ENCODE data around the gene PPFIA2.
"Not testable (repeated sequence)": the region's sequence is repeated elsewhere in the genome, so short reads cannot be mapped to it uniquely, and the experiment has no call there.

The PPFIA2 gene

DNA sequence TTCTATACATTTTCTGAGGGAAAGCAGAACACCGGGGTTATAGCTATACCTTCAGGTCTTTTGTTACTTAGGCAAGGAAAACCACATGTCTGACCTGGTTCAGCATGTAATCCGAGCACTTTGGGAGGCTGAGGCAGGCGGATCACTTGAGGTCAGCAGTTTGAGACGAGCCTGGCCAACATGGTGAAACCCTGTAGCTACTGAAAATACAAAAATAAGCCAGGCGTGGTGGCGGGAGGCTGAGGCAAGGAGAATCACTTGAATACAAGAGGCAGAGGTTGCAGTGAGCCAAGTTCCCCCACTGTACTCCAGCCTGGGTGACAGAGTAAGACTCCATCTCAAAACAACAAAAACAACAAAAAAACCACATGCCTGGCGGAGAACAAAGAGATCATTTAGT, 503.7 kb downstream of the PPFIA2 start:
- no peak for DNase-seq

GRCh38 chr12:81253360-81253759, 505.8 kb downstream of the PPFIA2 start:
- no peak for DNase-seq

GRCh38 chr12:81252228-81252627, 506.9 kb downstream of the PPFIA2 start:
- no peak for DNase-seq

DNA sequence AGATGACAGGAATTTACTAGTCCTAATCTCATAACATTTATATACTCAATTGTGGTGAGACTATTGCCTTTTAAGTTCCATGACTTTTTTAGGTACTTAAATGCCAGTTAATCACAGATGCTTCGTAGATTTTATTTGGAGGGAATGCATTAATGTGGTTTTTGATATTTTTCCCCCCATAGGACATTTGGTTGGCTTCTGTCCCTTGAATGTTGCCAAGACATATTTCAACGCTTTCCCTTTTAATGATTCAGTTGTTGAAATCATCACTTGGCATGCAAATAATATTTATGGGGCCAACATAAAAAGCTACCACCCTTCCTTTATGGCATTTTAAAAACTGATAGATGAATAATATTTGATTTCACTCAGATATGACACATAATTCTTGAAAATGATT, 509.2 kb downstream of the PPFIA2 start:
- no peak for DNase-seq

- no peak for DNase-seq
Measured at GRCh38 chr12:81245907-81246570, 513.1 kb downstream of the PPFIA2 start.

DNA sequence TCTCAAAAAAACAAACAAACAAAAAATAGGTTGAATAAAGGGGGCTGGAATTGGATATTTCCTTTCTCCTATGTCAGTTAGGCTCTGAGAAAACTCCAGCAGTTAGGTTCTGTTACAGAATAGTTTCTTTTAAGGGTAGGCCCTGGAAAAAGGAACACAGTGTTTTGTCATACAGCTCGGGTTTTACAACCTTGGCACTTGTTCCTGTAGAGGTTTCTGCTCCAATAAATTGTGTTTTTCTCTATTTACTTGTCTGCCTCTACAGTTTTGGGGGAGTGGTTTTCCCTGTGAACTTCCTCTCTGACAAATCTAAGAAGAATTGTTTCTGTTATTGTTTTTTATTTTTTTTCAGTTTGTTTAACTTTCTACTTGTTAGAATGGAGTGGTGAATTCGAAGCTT, 513.7 kb downstream of the PPFIA2 start:
- DNase-seq = no peak

DNA sequence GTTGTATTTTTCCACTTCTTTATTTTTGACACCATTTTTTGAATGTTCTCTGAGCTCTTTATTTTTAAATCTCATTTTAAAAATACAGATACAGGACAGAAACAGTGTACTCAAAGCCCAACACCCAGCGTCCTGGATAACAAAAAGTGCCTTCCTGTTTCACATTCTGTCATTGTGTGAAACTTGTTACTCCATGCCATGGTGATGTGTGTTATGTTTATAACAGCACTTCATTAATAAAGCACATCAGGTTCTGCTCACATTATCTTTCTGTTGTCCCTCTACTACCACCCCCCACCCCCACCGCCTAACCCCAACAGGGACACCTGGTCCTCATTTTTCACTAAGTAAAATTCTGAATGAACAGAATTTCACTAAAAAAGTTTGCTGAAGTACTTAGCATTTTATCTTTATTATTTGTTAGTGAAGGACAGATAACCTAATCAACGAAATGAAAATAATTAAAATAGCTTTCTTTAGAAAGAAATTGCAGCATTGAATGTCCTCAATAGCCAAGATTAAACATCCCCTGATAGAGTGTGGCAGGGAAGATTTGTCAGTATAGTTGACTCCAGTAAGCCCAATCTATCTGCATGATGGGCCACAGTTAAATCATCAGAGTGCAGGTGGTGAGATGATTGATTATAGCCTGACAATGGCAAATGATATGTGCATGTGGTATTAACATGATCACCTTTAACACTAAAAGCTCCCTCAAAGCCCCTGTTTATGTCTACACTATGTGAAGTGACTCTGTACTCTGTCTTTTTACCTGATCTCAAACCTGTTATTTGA, 527.4 kb downstream of the PPFIA2 start:
- no peak for DNase-seq

DNA sequence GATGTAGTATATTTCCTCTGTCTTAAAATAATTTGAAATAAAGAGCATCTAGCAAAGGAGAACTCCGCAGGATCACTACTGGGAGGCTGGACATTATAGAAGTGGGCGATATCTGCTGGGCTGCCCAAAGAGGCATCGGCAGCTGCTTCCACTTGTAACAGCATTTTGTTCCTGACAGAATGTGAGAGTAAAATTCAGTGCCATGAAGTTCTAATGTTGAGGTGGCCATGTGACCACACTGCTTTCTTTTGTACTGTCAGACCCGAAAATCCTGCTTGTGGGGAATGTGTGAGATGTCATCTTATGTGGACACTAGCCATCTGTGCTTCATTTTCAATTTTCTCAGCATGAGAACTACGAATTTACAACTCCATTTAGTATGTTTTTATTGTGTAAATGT, 529.4 kb downstream of the PPFIA2 start:
- no peak for DNase-seq

DNA sequence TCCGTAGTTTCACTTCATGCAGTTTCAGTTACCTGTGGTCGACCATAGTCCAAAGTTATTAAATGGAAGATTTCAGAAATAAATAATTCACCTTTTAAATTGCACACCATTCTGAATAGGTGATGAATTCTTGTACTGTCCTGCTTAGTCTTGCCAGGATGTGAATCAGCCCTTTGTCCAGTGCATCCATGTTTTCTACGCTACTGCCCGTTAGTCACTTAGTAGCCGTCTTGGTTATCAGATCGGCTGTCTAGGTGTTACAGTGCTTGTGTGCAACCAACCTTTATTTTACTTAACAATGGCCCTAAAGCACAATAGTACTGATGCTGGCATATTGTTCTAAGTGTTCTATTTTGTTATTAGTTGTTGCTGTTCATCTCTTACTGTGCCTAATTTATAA, 534.5 kb downstream of the PPFIA2 start:
- DNase-seq = no peak

DNA sequence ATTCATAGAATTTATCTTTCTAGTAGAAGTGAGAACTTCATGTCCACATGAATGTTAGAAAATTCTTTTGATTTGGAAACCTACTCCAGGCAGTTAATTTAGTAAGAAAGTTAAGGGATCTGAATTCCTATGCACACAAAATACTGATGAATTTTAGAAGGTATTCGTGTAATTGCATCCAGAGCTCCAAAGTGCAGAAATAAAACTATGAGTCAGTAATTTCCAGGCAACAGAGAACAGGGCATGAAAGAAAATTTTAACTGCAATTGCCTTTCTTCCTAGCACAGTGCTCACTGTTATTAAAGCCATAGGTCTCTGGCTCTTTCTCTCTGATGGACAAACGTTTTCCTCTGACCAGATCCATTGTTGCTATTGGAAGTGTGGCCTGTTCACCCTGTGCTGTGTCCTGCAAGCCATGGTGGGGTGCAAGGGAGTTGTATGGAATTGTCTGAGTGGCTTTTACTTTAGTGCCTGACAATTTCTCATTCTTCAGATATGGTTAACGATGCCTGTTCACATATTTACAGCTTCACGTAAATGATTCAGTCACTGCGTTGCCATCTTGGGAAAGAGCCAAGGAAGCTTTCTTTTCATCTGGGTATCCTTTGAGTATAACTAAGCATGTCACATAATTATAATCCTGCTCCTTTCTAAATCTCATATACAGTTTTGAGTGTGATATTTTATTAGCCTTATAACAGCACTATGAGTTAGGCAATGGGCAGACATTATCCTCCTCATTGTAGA, 536.1 kb downstream of the PPFIA2 start:
- DNase-seq = no peak

- no peak for DNase-seq
Measured at GRCh38 chr12:81221681-81222080, 537.5 kb downstream of the PPFIA2 start.

DNA sequence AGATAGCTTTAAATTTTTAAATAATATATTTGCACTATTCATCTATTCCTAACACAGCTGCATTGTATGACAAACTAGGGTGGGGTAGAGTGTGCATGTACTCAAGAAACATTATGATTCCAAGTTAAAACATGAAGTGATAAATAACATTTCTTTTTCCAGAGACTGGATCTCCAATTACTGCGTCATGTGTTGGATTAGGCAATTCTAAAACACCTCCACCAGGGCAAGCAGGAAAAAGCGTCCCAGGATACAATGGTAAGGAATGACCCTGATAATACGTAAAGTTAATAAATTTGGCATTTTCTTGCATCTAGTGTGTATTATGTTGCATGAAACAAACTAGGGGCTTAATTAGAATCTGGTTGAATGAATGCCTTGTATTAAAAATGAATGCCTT, 542.4 kb downstream of the PPFIA2 start:
- DNase-seq = no peak

DNA sequence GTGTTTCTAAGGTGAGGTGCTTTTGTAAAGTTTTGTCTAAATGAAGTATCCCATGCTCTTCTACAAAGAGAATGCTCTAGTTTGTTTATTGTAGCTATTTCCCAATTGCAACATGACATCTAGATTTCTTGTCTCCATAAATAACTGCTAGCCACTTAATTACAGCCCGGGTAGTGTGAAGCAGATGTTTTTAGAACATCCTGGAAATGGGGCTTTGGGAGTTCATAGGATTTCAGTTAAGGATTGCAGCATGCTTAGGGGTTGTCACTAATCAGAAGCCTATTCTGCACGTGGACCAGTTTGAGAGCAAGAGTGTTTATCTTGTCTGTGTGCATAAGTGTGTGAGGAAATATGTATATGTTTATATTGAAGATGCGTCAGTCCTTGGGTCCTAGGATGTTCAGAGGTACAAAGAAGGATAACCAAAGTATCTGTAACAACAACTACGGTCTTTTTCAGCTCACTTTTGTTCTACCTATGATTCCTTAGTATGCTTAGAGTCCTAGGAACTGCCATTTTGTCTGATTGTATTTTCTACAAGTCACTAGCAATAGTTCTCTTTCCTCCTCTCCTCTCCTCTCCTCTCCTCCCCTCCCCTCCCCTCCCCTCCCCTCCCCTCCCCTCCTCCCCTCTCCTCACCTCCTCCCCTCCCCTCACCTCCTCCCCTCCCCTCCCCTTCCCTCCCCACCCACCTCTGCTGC, 546.0 kb downstream of the PPFIA2 start:
- no peak for DNase-seq

GRCh38 chr12:81211306-81211705, 547.8 kb downstream of the PPFIA2 start:
- no peak for DNase-seq

DNA sequence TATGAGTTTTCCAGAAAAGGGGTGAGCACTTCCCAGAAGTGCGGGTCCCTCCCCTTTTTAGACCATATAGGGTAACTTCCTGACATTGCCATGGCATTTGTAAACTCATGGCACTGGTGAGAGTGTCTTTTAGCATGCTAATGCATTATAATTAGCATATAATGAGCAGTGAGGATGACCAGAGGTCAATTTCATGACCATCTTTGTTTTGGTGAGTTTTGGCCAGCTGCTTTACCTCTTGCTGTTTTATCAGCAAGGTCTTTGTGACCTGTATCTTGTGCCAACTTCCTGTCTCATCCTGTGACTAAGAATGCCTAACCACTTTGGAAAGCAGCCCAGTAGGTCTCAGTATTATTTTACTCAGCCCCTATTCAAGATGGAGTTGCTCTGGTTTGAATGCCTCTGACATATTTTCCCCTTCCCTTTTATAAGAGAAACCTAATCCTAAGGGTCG, 549.4 kb downstream of the PPFIA2 start:
- not testable (repeated sequence) for DNase-seq

DNA sequence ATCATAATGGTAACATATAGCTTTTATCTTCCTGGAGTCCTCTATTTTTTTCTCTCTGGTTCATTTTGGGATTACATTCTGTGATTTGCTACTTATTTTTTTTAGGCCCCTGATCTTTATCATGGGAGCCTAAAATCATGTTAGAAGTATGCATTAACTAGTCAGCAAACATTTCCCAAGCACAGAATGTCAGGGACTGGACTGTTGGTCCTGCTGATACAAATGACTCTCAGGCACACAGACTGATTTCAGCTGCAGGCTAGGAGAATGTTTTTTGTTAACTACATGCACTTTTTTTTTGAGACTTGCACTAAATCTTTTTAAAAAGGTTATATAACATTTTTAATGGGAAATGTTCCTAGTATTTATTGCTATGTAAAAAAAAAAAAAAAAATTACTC, 550.1 kb downstream of the PPFIA2 start:
- DNase-seq = no peak

DNA sequence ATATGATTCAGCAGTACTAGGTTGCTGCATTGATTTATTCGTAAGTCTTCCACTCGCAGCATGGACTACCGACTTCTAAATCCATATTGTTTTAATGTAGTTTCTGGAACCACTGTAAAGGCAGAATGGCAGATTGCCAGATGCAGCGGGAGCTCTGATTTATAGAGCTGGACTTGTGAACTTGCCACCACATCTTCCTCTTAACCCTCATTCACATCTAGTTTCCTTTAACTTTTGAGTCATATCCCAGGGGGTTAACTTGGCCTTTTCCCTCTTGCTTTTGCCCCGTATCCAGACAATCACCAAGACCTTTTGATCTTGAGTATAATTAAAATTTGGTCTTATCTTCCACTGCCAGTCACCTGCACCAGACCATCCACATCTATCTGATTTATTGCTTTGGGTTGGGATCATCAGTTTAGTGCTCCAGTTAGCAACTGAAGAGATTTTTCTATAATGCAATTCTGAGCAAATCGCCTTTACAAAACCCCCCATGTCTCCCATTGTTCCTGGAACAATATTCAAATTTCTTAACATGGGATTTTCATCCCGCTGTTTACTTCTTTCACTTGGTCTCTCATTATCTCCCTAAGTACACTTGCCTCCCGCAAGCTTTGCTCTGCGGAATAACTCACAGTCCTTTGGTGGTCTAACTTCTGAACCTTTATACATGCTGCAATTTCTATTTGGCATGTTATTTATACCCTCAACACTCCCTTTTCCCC, 550.8 kb downstream of the PPFIA2 start:
- no peak for DNase-seq
